ENCODE data around the gene SNRPA1.

Gene SNRPA1

DNA sequence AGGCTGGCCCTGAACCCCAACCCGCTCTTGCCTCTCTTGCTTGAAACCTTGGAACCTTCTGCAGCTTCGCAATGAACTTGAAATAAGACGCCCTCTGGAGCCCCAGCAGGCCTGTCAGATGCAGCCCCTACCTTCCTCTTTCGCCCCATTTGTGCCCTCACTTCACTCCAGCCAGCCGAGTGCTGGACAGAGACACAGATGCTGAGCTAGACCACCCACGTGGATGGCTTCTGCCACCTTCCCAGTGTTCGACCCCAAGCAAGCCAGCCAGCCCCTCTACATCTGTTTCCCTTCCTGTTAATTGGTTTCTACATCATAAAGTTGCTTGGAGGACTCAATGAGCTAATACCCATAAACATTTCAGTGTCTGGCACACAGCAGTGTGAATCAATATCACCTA, 23.8 kb upstream of the SNRPA1 start:
- no peak for DNase-seq (ENCODE audit: low spot score)

DNA sequence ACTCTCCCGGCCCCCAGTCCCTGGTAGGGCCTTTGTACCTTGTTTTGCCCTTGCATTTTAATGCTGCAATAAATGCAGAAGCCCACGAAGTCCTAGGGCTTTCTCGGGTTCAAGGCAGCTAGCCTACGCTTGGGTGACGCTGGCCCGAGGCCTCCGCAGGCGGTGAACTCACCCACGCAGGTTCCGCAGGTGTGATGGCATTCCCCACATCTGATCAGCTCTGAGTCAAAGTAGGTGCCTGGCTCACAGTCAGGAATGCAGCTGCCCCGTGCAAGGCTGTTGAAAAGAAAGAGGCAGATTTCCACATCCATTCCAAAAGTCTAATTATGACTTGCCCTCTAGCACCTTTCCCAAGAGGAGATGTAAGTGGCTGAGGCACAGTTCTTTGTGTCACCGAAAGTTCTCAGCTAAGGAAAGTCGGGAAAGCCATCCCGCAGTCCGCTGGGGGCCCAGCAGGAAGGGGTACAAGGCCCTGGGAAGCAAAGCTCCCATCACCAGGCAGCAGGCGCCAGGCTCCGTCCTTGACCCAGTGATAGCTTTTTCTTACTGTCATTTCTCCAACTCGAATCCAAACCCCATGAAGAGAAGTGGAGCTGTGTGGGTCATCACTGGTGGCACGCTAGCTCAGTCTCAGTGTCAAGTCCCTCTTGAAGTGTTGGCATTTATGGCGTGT, 23.2 kb upstream of the SNRPA1 start:
- DNase-seq (ENCODE audit: low spot score): no peak

DNA sequence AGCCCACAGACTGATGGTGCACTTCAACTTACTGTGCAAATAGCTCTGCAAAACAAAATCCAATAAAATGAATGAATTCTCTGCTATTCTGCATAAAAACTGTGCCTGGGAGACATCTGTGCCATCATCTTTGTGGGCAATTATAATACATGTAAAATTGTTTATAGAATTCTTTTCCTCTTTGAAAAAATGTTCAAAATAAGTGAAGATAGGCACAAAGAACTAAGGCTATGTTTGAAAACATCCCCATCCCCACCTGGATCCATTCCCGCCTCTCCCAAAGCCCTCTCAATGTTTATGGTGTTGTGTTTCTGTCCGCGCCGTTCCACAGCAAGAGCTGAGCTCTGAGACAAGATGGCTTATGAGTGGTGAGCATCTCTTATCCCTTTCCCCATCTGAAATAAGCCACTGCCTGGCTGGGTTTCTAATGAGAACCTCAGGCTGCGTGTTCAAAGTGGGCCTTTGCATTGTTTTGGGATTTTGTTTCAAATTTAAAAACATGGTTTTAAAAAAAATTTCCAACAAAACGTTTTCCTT, 22.4 kb upstream of the SNRPA1 start:
- DNase-seq (ENCODE audit: low spot score): no peak

DNA sequence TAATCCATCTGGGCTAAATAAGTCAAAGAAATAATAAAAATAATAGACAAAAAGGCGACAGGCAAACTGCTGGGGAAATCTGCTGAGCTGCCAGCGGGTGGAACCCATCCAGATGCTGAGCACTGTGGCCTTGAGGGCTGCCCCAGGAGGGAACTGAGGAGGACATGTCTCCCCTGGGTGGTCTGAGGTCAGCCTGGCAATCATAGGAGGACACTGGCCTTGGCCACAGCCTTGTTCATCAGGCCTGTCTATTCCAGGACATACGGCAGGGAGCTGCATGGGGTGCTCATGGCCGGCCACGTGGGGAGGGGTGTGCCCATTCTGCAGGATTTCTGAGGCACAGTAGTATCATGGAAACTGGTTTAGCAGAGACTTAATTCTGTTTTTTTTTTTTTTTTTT, 21.5 kb upstream of the SNRPA1 start:
- no peak for DNase-seq (ENCODE audit: low spot score)

DNA sequence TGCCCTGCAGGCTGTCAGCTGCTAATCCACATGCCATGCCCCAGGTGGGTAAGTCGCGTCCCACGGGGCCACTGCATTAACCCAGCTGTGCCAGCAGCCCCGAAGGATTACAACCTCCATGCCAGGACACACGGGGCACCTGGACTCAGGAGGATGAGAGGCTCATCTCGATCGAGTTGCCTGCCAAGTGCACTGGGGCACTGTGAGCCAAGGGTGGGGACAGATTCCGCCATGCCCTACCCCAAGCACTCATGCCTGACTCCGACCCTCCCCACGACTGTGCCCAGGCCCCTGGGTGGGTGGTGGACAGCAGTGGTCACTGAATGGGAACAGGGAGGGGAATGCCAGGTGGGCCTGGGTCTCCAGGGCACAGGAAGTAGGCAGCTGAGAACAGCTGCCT, 20.7 kb upstream of the SNRPA1 start:
- DNase-seq (ENCODE audit: low spot score): no peak

DNA sequence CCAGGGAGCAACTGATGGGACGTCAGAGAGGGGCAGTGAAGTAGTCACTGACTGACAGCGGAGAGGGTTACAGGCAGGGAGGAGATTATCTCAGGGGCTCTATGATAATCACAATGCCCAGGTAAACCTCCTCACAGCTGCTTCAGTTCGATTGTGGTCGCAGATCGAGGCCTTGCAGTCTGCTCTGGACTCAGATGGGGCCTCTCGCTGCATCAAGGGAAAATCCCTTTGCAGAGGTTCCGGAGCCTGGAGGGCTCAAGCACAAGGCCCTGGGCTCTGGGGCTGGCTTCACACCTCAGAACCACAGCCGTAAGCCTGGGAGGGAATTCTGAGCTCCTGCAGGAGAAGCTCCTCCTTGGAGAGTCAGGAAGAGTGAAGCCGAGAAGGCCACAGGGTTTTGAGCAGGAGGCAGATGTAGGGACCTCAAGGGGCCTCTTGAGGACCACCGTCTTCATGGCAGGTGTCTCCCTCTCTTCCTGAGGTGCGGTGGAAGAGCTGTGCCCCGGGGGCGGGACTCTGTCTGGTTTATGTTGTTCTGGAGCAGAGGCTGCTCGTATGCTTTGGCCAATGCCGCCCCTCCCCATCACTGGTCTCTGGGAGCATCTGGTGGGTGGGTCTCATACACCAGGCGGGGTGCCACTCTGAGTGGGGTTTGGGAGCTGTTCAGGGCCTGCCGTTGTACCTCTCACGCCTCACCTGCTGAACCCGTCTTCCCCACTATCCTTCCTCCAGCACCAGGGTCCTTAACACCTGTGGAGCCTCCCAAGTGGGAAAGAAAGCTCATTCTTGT, 19.5 kb upstream of the SNRPA1 start:
- DNase-seq (ENCODE audit: low spot score): no peak

DNA sequence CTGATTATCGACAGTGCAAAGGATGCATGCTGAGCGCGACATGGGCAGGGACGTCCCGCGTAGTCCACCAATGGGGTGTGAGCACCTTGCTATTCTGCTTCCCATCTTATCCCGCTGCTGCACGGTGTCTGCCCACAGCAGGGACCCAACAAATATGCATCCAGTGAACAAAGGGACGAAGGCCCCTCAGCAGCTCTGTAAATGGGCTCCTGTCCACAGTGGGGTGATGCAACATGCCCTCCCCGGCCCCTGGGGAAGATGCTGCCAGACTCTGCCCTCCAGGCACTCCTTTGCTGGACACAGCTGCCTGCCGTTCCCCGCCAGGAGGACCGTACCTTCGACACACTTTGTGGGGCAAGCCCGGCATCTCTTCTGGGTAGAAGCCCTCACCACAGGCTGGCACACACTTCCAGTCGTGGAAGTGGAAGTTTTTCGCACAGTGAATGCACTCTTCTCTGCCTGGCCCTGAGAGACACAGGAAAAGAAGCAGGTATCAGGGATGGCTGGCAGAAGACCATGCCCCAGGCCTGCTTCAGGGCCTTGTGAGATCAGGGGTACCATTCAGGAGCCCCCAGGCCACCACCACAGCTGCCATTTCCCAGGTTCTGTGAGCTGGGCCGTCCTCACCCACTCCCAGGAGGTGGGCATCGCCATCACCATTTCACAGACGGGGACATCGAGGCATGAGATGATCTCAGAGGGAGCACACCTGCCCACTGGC, 18.2 kb upstream of the SNRPA1 start:
- DNase-seq (ENCODE audit: low spot score): no peak

DNA sequence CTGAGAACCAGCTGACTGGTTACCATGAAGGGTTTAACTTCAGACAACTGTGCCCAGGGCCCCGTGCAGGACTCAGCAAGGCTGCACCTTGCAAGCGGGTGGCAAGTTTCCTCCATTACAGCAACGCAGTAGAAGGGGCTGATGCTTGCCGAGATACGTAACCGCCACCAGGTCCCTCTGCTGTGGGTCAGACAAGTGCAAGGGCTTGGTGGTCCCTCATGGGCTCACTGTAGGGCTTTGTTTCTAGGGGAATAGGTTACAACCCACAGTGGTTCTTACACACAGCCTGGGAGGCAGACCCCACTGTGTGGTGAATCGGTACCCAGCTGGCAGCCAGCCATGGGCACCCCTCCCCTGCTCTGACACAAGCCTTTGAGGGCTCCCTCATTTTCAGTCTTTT, 15.5 kb upstream of the SNRPA1 start:
- no peak for DNase-seq (ENCODE audit: low spot score)

DNA sequence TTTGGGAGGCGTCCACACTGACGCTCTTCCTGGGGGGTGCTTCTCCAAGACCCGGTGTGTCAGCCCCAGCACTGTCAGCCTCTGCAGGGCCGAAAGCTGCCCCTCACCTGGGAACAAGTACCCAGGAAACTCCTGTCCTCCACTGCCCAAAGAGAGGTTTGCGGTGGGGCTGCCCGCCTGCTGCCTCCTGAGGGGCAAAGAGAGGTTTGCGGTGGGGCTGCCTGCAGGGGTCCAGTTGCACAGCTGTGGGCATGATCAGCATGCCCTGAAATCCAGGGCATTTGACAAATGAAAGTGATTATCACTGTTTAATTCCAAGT, 15.1 kb upstream of the SNRPA1 start:
- DNase-seq (ENCODE audit: low spot score): no peak

DNA sequence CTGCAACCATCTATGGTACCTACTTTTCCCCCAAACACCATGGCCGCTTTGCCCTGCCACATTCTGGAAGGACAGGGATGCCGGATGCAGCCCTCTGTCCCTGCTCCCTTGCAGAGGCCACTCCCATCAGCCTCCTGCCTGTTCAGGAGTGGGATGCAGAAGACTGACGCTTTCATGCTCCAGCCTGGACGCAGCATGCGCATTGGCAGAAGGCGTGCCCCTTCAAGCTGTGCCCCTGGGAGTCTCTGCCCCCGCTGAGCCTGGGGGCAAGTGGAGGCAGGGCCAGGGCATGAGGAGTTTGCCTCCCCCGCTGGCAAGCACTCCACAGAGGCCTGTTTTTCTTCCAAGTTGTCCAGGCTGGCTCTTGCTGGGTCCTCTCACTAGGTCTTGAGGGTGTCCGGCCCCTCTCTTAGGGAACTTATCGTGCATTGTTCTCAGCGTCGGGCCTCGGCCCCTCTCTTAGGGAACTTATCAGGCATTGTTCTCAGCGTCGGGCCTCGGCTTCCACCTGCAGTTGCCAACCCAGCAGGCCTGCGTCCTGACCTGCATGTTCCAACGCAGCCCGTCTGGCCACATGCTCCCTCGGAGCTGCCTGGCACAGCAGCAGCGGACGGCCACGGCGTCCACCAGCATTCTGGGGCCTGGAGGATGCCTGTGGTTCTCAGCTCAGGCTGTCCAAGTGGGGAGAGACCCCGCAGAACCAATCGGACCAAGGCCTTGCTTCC, 14.6 kb upstream of the SNRPA1 start:
- DNase-seq (ENCODE audit: low spot score): no peak

DNA sequence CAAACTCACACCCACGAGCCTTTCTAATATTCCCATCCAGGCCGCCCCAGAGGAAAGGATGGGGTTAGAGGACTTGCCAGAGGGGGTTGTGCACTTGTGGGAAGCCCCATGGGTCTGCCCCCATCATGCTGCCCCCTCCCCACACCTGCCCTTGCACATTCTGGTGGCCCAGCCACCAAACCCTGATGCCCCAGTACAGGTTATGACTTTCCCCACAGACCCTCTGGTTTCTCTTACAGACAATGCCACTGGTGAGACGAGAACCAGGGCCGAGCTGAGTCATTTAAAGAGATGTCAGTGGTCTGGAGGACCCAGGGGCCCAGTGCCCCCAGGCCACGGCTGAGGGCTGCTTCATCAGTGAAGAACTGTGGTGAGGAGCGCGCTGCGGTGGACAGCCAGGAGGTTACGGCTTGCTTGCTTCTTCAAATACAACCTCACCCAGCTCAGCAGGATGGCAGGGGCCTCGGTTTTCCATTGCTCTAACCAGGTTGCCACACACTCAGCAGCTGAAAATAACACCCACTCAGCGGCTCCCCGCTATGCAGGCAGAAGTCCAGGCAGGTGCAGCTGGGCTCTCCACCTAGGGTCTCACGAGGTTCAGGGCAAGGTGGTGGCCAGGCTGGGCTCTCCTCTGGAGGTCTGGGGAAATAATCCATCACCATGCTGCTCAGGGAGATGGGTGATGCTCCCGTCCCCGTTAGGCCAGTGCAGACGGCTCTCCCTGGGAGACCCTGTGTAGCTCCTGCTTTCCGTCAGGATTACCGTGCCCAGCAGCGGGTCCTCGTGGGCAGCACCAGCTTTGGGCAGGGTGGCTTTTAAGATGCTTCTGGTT, 13.8 kb upstream of the SNRPA1 start:
- no peak for DNase-seq (ENCODE audit: low spot score)

DNA sequence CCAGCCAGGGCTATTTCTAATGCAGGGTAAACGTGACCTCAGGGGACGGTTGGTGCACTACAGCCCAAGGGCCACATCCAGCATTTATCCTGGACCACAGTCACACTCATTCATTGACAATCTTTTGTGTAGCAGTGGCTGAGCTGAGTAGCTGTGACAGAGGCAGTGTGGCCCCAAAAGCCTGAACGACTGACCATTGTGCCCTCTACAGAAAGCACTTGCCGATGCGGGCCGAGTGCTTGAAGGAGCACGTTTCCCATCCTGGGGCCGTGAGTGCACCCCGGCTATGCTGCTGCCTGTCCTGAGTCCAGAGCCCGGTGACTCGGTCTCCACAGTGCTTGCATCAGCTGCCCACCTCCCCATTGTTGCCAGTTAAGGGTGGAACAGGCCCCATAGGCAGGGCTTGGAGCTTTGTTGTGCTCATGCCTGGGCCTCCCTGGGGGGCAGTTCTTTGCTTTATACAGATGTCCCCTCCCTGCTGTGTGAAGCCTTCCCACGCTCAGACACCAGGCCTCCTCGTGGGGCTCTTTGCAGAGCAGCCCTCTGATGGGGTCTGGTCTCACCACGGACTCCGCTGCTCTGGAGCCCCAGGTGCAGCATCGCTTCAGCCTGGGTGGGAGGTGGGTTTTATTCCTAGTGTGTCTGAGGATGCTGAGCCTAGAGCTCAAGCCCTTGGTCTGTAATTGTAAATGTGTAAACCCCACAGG, 13.0 kb upstream of the SNRPA1 start:
- no peak for DNase-seq (ENCODE audit: low spot score)

DNA sequence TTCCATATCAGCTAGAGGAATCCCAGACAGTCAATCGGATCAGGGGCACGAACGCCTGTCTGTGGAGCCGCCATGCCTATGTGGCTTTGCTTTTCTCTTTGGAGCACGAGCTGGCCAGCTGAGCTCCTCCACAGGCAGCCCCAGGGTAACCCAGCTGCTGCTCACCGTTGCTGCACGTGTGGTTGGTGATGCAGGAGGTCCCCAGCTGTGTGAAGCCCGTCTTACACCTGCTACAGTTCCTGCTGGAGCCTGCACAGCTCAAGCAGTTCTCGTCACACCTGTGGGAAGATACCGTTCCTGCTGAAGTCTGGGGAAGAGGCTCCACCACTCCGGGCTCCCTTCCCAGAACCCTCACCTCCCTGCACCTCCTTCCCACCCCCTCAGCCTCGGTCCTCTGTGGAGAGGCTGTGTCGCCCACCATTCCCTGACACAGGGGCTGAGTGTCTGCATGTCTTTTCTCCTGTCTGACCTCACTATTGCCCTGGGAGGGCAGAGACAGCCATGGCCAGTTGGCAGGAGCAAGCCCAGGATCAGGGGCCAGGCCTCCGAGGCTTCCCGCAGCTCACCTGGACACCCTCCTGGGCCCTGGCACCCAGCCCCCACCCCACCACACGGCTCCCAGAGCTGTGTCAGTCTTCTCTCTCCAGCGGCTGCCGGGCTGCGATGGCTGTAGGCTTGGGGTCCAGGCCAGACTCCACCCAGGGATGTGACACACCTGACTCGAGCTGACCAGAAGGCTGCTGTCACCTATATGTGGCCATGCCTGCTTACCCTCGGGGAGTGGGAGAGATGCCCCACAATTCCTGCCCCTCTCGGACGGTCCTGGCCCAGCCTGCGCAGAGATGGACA, 12.2 kb upstream of the SNRPA1 start:
- DNase-seq (ENCODE audit: low spot score): no peak

DNA sequence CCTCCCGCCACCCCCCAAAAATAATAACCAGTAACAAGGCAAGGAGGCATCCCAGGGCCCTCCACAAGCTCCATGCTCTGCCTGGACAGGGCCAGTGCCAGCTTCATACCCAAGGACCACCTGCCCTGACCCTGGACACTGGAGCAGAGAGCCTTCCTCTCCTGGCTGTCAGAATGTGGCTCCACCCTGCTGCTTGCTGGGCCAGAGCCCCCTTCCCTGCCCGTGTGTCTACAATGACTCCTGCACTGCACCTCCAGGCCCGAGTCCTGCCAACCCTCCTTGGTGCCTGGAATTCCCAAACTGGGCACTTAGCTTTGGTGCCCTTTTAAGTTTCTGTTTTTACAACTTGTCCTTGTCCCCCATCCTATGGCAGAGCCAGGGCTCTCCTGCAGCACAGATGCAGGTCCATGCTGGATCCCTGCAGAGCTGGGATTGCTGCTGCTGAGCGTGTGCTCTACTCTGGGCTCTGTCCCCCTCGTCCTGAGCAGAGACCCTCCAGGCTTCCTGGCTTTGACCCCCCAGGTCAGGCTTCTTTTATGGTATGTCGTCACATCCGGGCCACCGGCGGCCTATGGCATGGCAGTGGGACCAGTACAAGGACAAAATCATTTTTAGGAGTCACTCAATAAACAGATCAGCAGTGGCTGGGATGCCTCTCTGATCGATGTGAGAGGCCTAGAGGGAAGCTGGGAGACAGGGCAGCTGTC, 11.4 kb upstream of the SNRPA1 start:
- DNase-seq (ENCODE audit: low spot score): no peak

DNA sequence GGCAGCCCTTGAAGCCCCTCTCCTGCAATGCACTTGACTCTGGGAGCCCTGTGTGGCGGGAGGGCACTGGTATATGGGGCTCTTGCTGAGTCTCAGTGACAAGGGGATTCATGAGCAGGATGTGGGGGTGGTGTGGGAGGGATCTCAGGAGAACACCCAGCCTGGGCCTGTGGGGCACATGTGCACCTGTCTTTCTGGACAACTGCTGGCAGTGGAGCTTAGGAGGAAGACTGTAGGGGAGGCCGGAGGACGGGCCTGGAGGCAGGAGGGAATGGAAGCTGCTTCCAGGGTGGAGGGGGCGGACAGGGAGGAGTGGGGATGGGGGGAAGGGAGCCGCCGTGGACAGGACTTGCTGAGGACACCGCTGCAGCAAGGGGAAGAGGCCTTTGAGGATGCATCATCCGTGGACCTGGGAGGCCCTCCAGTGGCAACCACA, 10.8 kb upstream of the SNRPA1 start:
- no peak for DNase-seq (ENCODE audit: low spot score)

DNA sequence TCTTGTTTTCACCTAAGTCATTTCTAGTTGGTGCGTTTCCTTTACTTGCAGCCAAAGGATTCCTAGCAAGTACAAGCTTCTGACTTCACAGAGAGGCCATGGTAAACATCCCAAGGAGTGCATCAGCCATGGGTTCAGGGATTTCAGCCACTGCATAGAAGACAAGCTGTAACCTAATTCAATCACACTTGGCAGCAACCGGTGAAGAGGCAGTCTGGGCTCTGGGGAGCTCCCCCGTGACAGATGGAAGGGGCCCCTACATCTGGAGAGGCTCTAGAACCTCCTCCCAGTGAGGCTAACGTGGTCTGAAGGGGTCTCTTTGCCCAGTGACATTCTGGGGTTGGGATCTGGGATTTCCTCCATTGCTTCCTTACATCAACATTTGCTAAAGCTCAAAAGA, 8.4 kb upstream of the SNRPA1 start:
- DNase-seq (ENCODE audit: low spot score): peak; percentile 3

DNA sequence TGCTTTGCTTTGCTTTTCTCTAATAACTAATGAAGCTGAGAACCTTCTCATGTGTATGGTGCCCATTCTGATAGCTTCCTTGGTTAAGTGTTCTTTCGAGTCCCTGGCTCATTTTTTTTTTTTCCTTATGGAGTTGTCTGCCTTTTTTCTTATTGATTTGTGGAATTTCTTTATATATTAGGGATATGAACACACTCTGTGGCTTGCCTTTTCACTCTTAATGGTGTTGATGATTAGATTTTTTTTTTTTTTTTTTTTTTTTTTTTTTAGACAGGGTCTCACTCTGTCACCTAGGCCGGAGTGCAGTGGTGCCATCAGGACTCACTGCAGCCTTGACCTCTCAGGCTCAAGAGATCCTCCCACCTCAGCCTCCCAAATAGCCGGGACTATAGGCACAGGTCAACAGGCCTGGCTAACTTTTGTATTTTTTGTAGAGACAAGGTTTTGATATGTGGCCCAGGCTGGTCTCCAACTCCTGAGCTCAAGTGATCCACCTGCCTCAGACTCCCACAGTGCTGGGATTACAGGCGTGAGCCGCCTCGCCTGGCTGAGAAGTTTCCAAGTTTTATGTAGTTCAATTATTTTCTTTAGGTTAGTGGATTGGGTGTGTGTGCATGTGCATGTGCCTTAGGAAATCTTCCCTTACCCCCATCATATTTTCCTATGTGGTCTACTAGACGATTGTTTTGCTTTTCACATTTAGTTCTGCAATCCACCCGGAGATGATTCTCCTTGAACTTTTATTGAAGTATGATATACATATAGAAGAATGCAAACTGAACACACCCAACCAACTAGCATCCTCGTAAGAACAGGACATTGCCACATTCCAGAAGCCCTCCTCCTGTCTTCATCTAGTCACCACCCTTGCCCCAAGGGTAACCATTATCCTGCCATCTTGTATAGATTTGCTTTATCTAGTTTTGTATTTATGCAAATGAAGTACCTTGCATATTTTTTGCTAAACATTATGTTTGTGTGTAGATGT, 1.7 kb upstream of the SNRPA1 start:
- DNase-seq (ENCODE audit: low spot score): no peak

DNA sequence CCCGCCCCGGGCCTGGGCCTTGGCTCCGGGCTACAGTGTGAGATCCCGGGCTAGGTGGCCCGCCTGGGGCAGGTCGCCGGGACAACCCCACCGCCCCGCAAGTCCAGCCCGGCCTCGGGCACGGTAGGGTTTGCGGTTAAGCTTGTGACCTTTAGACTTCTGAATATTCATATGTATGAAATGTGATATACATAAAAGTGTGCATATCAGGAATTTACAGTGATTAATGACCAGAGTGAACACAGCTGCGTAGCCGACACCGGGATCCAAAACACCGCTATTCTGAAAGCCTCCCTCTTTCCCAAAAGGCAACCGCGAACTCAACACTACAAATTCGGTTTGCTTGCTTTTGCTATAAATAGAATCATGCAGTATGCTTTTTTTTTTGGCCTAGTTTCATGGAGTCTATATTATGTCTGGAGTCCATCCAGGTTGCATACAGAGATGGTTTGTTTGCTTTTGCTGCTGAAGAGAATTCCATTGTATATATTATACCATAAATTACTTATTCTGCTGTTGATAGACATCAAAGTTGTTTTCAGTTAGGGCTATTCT, 636 bp upstream of the SNRPA1 start:
- DNase-seq (ENCODE audit: low spot score): no peak

Measured in AG20443 (cell line).